Transverse colon (tissue), 4 donors: ENCODE measurements around the gene GID8.

Source experiments
- POLR2A ChIP-seq: fragments of 450-650 bp; IDR thresholded peaks from one replicate; pipeline ENCODE4 v1.6.1; 2016; ENCODE audit warnings: antibody characterized with exemption, mild to moderate bottlenecking, moderate library complexity
- POLR2AphosphoS5 ChIP-seq, 3 donors: sonication (generic); formaldehyde crosslinking; IDR thresholded peaks; one replicate each; pipeline ENCODE4 v1.6.1; 2016; ENCODE audit warnings: antibody characterized with exemption in 3 of 3
- TF ChIP-seq, protein P1 (sequence below), 5 experiments: fragments of 200-600 bp in 3 of 5; fragments of 450-650 bp in 2 of 5; sonication (generic) in 3 of 5; IDR thresholded peaks; 1 replicate in 2 of 5; 2 replicates in 3 of 5; pipeline ENCODE4 v1.5.1; 2016 to 2017; ENCODE audit warnings: antibody characterized with exemption in 5 of 5, inconsistent platforms in 3 of 5, mild to moderate bottlenecking in 2 of 5, moderate library complexity in 1 of 5

DNA sequence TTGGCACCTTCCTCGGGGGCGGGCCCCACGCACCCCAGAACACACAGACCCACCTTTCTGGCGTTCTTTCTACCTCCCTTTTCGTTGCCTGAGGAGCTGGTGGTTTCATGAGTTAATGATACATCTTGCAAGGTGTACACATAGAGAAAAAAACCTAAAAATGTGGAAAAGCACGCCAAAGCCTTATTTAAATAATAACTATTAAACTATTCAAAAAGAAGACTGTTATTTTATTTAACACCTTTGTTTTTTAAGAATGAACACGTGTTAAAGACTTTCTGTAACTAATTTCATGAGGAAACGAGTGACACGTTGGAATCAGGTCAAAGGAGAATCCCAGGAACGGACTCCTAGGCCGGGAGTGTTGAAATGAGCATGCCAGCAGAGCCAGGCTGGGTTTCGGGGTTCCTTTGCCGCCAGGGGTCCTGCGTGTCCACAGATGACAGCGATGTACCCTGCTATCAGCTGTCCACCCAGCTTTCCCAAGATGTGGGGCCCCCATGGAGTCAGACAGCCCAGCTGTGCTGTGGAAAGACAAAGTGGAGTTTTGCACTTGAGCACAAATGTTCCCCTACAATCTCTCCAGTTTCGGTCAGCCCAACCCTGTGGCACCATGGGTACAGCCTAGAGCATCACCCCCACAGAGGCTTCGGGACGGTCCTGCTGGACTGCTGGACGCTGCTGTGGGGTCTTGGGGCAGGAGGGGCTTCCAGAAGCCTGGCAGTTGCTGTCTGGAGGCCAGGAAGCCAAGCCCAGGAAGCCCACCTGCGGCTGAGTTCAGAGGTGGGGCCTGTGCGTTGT is 30.6 kb downstream of the GID8 start:
- TF ChIP-seq, protein P1, sequence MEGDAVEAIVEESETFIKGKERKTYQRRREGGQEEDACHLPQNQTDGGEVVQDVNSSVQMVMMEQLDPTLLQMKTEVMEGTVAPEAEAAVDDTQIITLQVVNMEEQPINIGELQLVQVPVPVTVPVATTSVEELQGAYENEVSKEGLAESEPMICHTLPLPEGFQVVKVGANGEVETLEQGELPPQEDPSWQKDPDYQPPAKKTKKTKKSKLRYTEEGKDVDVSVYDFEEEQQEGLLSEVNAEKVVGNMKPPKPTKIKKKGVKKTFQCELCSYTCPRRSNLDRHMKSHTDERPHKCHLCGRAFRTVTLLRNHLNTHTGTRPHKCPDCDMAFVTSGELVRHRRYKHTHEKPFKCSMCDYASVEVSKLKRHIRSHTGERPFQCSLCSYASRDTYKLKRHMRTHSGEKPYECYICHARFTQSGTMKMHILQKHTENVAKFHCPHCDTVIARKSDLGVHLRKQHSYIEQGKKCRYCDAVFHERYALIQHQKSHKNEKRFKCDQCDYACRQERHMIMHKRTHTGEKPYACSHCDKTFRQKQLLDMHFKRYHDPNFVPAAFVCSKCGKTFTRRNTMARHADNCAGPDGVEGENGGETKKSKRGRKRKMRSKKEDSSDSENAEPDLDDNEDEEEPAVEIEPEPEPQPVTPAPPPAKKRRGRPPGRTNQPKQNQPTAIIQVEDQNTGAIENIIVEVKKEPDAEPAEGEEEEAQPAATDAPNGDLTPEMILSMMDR (IDR thresholded peaks at IDR 0.05): no peak
- no peak for TF ChIP-seq POLR2A
- TF ChIP-seq POLR2AphosphoS5 (IDR thresholded peaks at IDR 0.05): no peak
